ENCODE data around the gene MYO5B.

MYO5B gene

DNA sequence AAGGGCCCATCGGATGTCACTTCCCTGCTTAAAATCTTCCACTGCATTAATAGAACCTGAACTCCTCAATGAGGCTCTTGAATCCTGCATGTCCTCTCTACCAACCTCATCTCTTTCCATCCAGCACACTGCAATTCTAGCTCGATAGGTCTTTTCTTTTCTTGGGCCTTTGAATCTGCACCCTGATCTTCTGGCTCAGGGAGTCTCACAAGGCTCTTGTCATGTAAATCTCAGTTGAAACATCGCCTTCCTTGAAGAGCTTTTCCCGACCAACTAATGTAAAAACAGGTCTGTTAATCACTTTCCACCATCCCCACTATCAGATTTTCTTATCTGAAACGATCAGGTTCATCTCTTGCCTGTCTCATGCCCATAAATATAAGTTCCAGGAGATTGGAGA, 120.5 kb downstream of the MYO5B start:
- Histone ChIP-seq H3K4me2 (no peak overlapping the region), H3K9ac (no peak overlapping the region), H3K79me2 (ENCODE audit: insufficient read depth, low read depth) (no peaks in the 10 kb centered on the region), H3K4me3 (IDR thresholded peaks at IDR 0.05; ENCODE audit: insufficient read depth, low read depth, low read length) (no peak overlapping the region), H3K4me1 (ENCODE audit: low read depth, poor library complexity, severe bottlenecking) (no peaks in the 10 kb centered on the region), H4K20me1 (ENCODE audit: insufficient read depth) (no peaks in the 10 kb centered on the region), H3K27me3 (ENCODE audit: insufficient read depth, low read depth) (no peaks in the 10 kb centered on the region), H3K36me3 (ENCODE audit: insufficient read depth) (no peaks in the 10 kb centered on the region), H2AFZ (ENCODE audit: low read depth) (no peak overlapping the region), H3K27ac (no peak overlapping the region)
- TF ChIP-seq, protein P1, sequence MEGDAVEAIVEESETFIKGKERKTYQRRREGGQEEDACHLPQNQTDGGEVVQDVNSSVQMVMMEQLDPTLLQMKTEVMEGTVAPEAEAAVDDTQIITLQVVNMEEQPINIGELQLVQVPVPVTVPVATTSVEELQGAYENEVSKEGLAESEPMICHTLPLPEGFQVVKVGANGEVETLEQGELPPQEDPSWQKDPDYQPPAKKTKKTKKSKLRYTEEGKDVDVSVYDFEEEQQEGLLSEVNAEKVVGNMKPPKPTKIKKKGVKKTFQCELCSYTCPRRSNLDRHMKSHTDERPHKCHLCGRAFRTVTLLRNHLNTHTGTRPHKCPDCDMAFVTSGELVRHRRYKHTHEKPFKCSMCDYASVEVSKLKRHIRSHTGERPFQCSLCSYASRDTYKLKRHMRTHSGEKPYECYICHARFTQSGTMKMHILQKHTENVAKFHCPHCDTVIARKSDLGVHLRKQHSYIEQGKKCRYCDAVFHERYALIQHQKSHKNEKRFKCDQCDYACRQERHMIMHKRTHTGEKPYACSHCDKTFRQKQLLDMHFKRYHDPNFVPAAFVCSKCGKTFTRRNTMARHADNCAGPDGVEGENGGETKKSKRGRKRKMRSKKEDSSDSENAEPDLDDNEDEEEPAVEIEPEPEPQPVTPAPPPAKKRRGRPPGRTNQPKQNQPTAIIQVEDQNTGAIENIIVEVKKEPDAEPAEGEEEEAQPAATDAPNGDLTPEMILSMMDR (conservative IDR thresholded peaks at IDR 0.05; ENCODE audit: low read depth, low read length) = no peak

DNA sequence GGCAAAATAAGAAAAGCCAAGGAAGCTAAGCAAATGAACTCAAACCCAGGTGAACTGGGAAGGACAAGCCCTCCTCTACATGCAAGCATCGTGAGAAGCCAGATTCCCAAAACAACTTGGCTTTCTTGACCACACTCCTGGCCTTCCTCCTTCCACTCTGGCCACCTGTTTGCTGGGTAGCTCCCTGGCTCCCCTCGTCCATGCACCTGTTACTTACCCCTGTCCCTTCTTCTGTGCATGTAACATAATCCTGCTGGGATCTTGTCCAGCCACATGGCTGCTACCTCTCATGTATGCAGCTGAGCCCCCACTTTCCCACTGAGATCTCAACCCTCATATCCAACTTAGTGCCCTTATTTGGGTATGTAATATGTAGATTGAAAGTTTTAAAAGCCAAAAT, 121.6 kb downstream of the MYO5B start:
- Histone ChIP-seq H3K4me3 (IDR thresholded peaks at IDR 0.05; ENCODE audit: insufficient read depth, low read depth, low read length) (no peak overlapping the region), H4K20me1 (ENCODE audit: insufficient read depth) (no peaks in the 10 kb centered on the region), H3K4me2 (no peak overlapping the region), H3K9ac (no peak overlapping the region), H3K27me3 (ENCODE audit: insufficient read depth, low read depth) (no peaks in the 10 kb centered on the region), H3K27ac (no peak overlapping the region), H3K79me2 (ENCODE audit: insufficient read depth, low read depth) (no peaks in the 10 kb centered on the region), H3K4me1 (ENCODE audit: low read depth, poor library complexity, severe bottlenecking) (no peaks in the 10 kb centered on the region), H2AFZ (ENCODE audit: low read depth) (no peak overlapping the region), H3K36me3 (ENCODE audit: insufficient read depth) (no peaks in the 10 kb centered on the region)
- TF ChIP-seq, protein P1 (conservative IDR thresholded peaks at IDR 0.05; ENCODE audit: low read depth, low read length) = no peak

DNA sequence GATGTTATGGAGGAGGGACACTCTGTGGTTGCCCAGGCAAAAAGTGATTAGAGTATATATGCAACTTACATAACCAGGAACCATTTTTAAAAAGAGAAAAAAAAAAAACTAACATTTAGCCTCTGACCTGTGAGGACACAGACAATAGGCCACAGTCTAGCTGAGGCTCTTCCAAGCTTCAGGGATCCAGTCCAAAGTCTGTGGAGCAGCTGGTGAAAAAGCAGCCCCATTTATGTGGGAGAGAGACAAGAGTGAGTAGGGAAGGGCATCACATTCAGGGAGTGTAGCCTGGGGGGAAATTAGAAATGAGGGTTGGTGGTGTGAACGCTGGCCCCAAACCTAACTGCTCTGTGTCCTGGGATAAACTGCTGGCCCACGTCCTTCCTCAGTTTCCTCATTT, 122.8 kb downstream of the MYO5B start:
- H3K36me3 ChIP-seq (ENCODE audit: insufficient read depth) = no peaks in the 10 kb centered on the region
- H2AFZ ChIP-seq (ENCODE audit: low read depth) = no peak overlapping the region
- no peaks in the 10 kb centered on the region for H3K79me2 ChIP-seq (ENCODE audit: insufficient read depth, low read depth)
- H3K9ac ChIP-seq = no peak overlapping the region
- H4K20me1 ChIP-seq (ENCODE audit: insufficient read depth) = no peaks in the 10 kb centered on the region
- no peaks in the 10 kb centered on the region for H3K4me1 ChIP-seq (ENCODE audit: low read depth, poor library complexity, severe bottlenecking)
- H3K27ac ChIP-seq = no peak overlapping the region
- no peak overlapping the region for H3K4me3 ChIP-seq (IDR thresholded peaks at IDR 0.05; ENCODE audit: insufficient read depth, low read depth, low read length)
- TF ChIP-seq, protein P1 (conservative IDR thresholded peaks at IDR 0.05; ENCODE audit: low read depth, low read length) = no peak
- no peaks in the 10 kb centered on the region for H3K27me3 ChIP-seq (ENCODE audit: insufficient read depth, low read depth)
- H3K4me2 ChIP-seq = no peak overlapping the region

DNA sequence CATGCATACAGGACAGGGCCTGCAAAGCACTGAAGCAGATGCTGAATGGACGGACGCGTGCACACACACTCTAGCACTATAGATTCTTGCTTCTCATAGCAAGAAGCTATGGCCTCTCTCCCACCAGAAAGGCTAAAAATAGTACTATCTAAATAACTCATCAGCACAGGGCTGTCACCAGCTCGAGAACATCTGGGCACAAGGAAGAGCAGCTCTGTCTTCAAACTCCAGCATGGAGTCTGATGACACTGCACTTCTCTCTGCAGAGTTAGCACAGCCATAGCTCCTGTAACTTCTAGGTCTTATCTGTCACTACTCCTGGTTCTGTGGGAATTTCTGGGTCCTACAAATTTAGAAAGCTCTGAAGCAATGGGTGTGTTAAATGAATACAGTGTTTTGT, 123.5 kb downstream of the MYO5B start:
- TF ChIP-seq, protein P1 (conservative IDR thresholded peaks at IDR 0.05; ENCODE audit: low read depth, low read length) = no peak
- Histone ChIP-seq H3K79me2 (ENCODE audit: insufficient read depth, low read depth) (no peaks in the 10 kb centered on the region), H2AFZ (ENCODE audit: low read depth) (no peak overlapping the region), H3K9ac (no peak overlapping the region), H3K27me3 (ENCODE audit: insufficient read depth, low read depth) (no peaks in the 10 kb centered on the region), H3K4me3 (IDR thresholded peaks at IDR 0.05; ENCODE audit: insufficient read depth, low read depth, low read length) (no peak overlapping the region), H3K4me2 (no peak overlapping the region), H3K4me1 (ENCODE audit: low read depth, poor library complexity, severe bottlenecking) (no peaks in the 10 kb centered on the region), H4K20me1 (ENCODE audit: insufficient read depth) (no peaks in the 10 kb centered on the region), H3K36me3 (ENCODE audit: insufficient read depth) (no peaks in the 10 kb centered on the region), H3K27ac (no peak overlapping the region)

DNA sequence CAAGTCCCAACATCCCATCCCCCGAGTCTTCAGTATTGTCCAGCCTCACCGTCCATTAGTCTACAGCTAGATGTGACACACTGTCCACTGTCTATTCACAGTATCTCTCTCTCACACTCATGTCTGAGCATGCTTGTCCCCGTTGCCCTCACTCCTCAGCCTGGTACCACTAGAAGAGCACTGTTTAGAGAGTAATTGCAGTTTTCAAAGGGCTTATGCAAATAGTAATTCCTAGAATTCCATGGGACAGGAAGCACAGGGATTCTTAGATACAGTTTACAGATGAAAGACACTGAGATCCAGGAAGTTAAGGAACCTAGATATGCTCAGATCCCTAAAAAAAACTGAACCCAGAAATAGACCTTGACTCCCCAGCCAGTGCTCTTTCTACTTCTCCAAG, 125.5 kb downstream of the MYO5B start:
- no peak overlapping the region for H3K9ac ChIP-seq
- no peak overlapping the region for H3K4me3 ChIP-seq (IDR thresholded peaks at IDR 0.05; ENCODE audit: insufficient read depth, low read depth, low read length)
- no peaks in the 10 kb centered on the region for H3K4me1 ChIP-seq (ENCODE audit: low read depth, poor library complexity, severe bottlenecking)
- H3K79me2 ChIP-seq (ENCODE audit: insufficient read depth, low read depth) = no peaks in the 10 kb centered on the region
- H3K36me3 ChIP-seq (ENCODE audit: insufficient read depth) = no peaks in the 10 kb centered on the region
- H2AFZ ChIP-seq (ENCODE audit: low read depth) = no peak overlapping the region
- no peaks in the 10 kb centered on the region for H3K27me3 ChIP-seq (ENCODE audit: insufficient read depth, low read depth)
- H3K27ac ChIP-seq = no peak overlapping the region
- H3K4me2 ChIP-seq = no peak overlapping the region
- H4K20me1 ChIP-seq (ENCODE audit: insufficient read depth) = no peaks in the 10 kb centered on the region
- TF ChIP-seq, protein P1 (conservative IDR thresholded peaks at IDR 0.05; ENCODE audit: low read depth, low read length) = no peak
